NK-92 treated with Interleukin-12 subunit alpha and Interleukin-12 subunit beta, amount 100 ng/mL, for 24 hours (cell line): ENCODE data around the gene LACTB.

Experiments
- DNase-seq: peaks from one replicate; lab custom pipeline; 2025; lab: John Stamatoyannopoulos, UW

The LACTB gene

DNA sequence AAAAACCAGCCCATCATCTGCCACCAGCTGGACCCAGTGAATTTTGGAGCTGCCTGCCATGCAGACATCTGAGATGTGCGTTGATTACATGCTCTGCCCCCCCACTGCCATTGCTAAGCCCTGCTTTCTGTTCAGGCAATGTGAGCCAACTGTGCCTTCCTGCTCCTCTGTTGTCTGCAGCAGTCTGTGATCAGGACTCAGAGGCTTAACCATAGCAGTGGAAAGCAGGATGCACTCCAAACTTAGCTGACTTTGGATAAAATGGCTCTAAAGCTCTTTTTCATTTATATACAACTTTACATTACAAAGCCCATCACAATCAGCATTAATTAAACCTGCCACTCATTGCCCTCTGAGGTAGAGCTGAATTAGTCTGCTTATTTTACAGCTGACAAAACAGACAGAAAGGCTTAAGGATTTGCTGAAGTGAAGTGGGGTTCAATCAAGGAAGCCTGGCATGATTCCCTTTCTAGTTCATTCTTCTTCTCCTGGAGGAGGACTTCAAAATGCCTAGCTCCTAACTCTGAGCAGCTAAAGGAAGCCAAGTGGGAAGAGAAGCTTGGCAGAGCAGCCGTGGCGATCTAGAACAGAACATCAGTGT is 51.3 kb downstream of the LACTB start:
- DNase-seq = no peak

DNA sequence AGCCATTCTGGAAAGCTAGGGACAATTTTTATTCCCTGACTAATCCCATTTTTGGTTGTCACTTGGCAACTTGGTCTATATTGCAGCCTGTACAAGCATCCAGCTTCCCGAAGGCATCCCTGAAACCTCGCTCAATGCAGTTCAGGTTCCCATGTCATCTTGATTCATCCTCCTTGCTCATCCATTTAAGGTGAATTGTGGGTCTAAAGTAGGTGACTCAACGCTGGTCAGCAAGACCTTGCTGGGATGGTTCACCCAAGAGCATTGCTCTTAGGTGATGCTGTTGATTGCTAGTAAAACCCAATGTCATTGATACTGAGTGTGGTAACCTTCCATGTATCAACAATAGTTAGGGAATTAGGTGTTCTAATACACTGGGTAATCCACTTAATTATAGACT is 54.6 kb downstream of the LACTB start:
- DNase-seq = no peak

DNA sequence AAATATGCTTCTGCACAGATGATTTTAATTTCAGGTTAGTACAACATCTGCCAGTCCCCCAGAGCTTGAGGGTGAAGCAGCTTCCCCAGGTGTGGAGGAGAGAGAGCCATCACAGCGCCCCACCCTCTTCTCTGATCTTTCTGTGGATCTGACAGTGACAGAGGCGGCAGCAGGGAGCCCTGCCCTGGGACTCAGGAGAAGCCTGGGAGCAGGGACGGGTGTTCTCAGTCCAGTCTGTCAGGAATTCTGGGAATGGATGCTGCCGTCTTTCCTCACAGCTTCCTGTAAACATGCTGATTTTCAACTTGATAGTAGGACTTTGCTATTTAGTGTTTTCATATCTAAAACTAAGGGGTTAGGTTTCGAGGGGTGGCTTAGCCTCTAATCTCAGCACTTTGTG is 56.4 kb downstream of the LACTB start:
- no peak for DNase-seq

DNA sequence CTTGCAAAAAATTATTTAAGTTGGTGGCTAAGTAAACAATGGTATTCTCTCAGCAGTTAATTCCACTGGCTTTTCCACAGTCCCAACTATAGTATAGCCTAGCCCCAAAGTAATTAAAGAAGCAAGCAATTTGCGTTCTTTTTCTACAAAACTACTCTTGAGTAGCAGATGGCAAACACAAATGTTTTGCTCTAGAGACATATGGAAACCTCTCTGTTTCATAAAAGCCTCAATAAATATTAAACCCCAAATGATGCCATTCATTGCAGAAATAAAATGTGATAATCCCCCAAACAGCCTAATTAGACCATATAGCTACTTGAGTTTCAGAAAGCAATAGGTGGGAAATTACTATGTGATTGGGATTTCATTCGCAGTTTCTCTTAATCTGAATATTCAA is 59.1 kb downstream of the LACTB start:
- no peak for DNase-seq

DNA sequence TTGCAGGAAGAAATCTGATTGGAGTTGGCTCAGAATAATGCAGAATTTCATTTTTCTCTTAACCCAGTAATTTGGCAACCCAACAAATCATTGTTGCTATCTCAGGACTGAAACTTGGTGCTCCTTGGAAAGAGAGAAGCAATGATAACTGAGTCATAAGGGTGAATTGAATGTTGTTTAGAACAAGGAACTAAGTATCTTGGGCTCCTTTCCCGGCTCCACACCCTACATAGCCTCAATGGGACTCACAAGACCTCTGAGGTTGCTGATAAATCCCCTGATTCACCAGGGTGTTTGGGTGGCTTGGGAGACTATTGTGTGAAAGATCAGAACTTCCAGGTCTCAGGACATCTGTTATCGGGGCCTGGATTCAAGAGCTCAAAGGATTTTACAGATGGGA is 60.0 kb downstream of the LACTB start:
- DNase-seq = no peak

DNA sequence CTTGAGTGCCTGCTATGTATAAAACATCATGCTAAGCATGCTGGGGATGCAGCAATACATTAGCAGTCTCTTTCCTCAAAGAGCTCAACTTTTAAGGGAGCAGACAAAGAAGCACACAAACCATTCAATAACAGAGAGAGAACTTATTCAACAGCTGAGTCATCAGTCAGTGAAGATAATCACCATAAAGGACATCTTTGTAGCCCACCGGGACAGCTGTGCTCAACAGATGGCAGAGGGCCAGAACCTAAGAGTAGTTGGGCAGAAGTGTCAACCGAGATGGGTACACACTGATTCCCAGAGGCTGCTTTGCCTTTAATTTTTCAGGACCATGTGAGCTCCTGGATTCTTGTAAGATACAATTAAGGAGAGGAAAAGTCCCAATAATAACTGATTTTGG is 63.5 kb downstream of the LACTB start:
- DNase-seq = no peak

DNA sequence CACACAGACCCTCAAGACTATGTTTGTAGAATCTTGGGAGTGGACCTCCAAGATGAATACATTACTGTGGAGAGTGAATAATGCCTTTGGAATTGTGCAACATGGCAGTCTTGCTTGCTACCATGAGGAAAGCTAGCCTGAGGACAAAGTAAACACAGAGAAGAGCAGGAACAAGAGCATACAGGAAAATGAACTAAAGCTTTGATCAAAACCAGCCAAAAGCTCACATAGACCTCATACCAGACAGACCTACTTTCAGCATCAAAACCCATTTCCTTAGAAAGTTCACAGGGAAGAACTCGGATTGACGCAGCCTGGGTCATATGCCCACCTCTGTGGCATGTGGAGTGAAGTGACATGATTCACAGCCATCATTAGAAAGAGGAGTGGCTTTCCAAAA is 64.4 kb downstream of the LACTB start:
- no peak for DNase-seq

DNA sequence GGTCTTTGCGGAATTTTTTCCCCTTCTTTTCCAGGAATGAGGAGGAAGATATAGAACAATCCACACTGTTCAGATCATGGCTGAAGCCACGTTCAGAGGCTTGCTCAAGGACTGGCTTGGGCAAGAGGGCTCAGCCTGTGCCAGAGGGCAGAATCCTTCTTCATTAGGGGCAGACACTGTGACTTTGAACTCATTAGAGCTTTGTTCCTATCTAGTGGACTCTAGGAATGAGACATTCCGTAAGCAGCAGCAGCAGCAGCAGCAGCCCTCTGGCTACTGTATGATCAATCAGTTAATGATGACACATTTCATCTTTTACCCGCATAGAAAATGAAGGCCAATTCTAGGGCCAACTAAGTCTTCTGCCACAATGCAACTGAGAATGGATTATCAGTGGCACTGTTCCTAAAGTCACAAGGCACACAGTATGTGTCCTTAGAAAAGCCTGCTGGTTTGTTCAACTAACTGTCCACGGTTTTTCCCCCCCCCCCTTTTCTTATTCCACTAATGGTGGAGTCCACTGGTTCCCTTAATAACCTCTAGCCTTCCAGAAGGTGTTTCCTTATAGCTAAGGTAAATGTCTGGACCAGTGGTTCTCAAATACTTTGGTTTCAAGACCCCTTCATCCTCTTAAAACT is 66.0 kb downstream of the LACTB start:
- DNase-seq = no peak

DNA sequence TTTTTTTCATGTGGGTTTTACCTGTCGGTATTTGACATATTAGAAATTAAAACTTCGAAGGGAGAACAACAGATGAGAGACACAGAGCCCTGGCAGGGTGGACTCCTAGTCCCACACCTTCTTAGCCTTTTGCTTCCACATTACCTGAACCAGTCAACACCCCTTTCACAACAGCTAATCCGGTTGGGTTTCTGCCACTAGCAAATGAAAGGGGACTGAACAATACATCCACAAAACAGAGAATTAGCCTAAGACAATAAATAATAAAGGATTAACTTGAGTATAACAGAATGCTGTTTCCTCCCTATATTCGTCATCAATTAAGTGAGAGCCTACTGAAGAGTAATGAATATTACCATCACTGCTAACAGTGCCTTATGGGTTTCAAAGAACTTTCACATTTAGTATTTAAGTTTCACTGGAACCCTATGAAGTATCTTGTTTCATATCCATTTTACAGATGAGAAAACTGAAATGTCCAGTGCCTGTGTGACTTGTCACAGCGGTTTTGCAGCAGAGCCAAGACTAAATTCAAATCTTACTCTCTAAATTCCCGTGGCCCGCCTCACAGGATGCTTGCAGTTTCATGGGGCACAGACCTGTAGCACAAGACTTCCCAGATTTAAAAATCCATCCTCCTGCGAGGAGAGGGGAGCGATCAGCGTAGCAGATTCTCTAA is 66.7 kb downstream of the LACTB start:
- no peak for DNase-seq

DNA sequence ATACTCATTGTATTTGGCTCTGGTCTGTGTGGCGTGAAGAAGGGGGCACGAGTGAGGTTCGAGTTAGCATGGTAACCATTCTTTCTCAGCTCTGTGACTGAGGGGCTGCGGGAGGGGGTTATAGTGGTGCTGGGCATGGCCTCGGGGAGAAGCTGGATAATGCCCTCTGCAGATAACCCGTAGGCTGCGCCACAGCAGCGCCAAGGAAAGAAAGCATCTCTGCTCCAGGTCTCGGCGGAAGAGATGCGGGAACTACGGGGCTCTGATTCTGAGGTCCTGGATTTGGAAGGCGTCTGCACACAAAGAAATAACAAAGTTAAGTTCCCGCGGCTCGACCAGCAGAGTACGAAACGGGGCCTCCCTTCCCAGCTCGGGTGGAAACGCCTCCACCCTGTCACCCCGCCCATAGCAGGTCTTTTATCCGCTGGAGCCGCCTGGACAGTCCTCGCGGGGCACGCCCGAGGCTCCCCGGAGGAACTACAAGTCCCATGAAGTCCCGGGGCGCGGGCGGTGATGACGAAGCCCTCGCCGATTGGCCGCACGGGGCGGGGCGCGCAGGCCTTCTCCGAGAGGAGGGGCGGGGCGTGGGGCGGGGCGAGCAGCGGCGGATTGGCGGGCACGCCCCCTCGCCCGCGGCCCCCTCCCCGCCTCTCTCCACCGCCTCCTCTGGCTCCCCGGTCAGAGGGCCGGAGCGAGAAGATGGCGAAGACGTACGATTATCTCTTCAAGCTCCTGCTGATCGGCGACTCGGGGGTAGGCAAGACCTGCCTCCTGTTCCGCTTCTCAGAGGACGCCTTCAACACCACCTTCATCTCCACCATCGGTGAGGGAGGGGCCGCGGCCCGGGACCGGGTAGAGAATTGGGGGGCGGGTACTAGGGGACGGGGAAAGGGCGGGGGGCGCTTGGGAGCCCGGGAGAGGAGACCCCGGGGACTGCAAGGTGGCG is 67.5 kb downstream of the LACTB start, which contains the start of gene RAB8B:
TSS of gene RAB8B (plus strand) at position 681 of the 946 bp plus-strand sequence. CDS start at position 700, 19 bp downstream.
- DNase-seq = peak; percentile 98

DNA sequence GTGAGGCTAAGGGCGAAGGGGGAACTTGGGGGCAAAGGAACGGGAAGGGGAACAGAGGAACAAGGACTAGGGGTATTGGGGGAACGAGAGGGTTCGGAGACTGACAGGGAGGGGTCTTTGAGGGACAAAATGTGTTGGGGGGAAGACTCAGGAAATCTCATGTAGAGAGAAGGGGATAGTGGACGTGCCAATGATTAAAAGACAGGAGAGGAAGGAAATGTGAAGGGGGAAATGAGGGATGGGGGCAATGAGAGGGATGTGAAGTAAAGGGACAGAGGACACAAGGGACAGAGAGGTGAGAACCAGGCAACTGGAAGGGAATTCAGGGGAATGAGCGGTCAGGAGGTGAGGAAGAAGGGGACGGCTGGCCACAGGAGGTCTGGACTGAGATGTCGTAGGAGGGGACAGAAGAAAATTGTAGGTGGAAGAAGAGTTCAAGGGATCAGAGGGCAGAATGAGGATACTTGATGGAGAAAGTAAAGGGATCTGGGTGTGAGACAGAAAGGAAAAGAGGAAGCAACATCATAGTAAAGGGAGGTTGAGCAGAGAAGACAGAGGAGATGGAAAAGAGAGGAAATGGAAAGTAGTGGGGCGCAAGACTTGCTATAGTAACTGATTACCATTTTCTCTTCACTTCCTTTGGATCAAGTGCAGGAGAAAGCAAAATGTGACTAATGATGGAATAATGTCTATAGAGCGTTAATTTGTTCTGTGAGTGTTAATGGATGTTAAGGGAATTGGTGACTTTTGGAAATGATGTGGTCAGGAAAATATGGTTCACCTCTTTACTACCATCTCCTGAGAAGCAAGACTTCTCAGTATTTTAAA is 68.5 kb downstream of the LACTB start:
- peak; percentile 14 for DNase-seq

DNA sequence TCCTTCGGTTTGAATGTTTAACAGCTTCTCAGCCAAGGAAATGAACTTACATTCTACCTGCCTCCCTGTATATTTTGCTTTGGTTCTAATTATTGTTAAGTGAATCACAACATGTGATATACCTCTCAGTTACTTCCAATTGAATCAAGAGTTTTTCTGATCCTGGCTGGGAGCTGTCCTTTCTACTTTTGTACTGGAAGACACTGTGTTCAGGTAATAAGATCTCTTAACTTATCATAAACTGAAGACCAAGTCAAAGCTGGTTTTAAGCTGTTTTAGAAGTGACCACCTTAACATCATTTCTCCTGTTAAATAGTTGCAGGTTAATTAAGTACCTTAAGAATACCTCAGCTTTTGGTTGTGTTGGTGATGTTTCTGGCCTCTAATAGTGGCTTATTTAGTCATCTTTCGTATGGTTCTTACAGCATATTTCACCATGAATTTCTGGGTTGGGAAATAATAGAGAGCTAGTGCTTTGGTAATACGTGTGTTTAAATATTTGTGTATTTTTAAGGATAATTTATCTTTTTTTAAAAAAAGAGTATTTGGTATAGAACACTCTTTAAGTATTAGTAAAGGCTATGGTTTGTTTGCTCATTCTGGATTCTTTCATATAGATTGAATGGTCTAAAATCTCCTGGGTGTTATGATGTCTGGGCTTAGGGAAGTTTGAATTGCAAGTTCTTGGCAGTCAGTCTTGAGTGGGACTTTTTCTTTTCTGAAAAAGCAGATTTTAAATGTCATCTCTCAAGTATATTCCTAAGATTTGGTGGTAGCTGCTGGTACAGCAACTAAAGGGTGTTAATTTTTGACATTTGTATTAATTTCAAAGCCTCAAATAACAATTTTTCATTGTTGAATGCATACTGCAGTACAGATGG is 69.3 kb downstream of the LACTB start:
- no peak for DNase-seq
